GM23248 (cell line): ENCODE results near the gene C5AR2. TPM values are rescaled to one million over a fixed set of nuclear protein-coding genes. Genes with fewer than 3 reads are reported as not detected.
A peak's percentile ranks its signal among the peaks of the same experiment; 100 is the strongest.

Experiments used
- DNase-seq: peaks from one replicate; pipeline ENCODE4 v3.0.0-alpha.2; 2015
- H2AFZ ChIP-seq: fragments of 200-600 bp; sonication (generic); 2 replicates; pipeline ENCODE4 v1.6.1; 2016; ENCODE audit warnings: antibody characterized with exemption
- H3F3A ChIP-seq: fragments of 200-600 bp; sonication (generic); 2 replicates; pipeline ENCODE4 v1.6.1; 2016; ENCODE audit warnings: mild to moderate bottlenecking, antibody characterized with exemption, mixed run types; ENCODE audit not compliant: insufficient read depth
- H3K27ac ChIP-seq: fragments of 200-600 bp; sonication (generic); 2 replicates; pipeline ENCODE4 v1.5.1; 2016; ENCODE audit warnings: mild to moderate bottlenecking
- H3K27me3 ChIP-seq: fragments of 200-600 bp; sonication (generic); replicated peaks from 2 replicates; pipeline ENCODE4 v1.6.1; 2016; ENCODE audit warnings: mild to moderate bottlenecking; ENCODE audit not compliant: insufficient read depth
- H3K36me3 ChIP-seq: fragments of 200-600 bp; sonication (generic); 2 replicates; pipeline ENCODE4 v1.6.1; 2016; ENCODE audit warnings: low read depth, mild to moderate bottlenecking
- H3K4me1 ChIP-seq: fragments of 200-600 bp; sonication (generic); 2 replicates; pipeline ENCODE4 v1.6.1; 2016; ENCODE audit warnings: mild to moderate bottlenecking; ENCODE audit not compliant: insufficient read depth
- H3K4me2 ChIP-seq: fragments of 200-600 bp; sonication (generic); one replicate; pipeline ENCODE4 v1.6.1; 2016; ENCODE audit warnings: mild to moderate bottlenecking; ENCODE audit not compliant: unreplicated experiment
- H3K4me3 ChIP-seq: fragments of 200-600 bp; sonication (generic); 2 replicates; pipeline ENCODE4 v1.5.1; 2016; ENCODE audit warnings: mild to moderate bottlenecking
- H3K79me2 ChIP-seq: fragments of 200-600 bp; sonication (generic); 2 replicates; pipeline ENCODE4 v1.6.1; 2016; ENCODE audit warnings: mild to moderate bottlenecking; ENCODE audit not compliant: insufficient read depth
- H3K9ac ChIP-seq: fragments of 200-600 bp; sonication (generic); 2 replicates; pipeline ENCODE4 v1.6.1; 2016; ENCODE audit warnings: mild to moderate bottlenecking
- H3K9me2 ChIP-seq: fragments of 200-600 bp; sonication (generic); 2 replicates; pipeline ENCODE4 v1.6.1; 2016; ENCODE audit warnings: mixed run types, mild to moderate bottlenecking, moderate library complexity; ENCODE audit not compliant: insufficient read depth
- H3K9me3 ChIP-seq: fragments of 200-600 bp; sonication (generic); one replicate; pipeline ENCODE4 v1.6.1; 2017; ENCODE audit warnings: low read depth
- H4K20me1 ChIP-seq: fragments of 200-600 bp; sonication (generic); 2 replicates; pipeline ENCODE4 v1.6.0; 2016; ENCODE audit not compliant: insufficient read depth
- EZH2 ChIP-seq: fragments of 200-600 bp; sonication (generic); IDR thresholded peaks from 2 replicates; pipeline ENCODE4 v1.6.1; 2018; ENCODE audit warnings: antibody characterized with exemption, mild to moderate bottlenecking; ENCODE audit not compliant: insufficient read depth, poor library complexity, severe bottlenecking
- EZH2phosphoT487 ChIP-seq: fragments of 200-600 bp; sonication (generic); IDR thresholded peaks from 2 replicates; pipeline ENCODE4 v1.6.1; 2018; ENCODE audit warnings: antibody characterized with exemption, moderate library complexity, mild to moderate bottlenecking, low read depth; ENCODE audit not compliant: insufficient read depth
- WGBS, 2 experiments: methylation state at CpG; one replicate each; pipeline ENCODE4 v1.1.6; 2015 to 2017; ENCODE audit warnings: low lambda C conversion rate in 2 of 2, low coverage in 1 of 2; ENCODE audit errors: missing lambda C conversion rate in 2 of 2; 5-methylcytosine and 5-hydroxymethylcytosine counted together
- in situ Hi-C: fragments of 300-500 bp; cut with MboI; formaldehyde crosslinking; loops from 2 replicates; pipeline ENCODE4 v1.15.0; 2020
- polyA plus RNA-seq: library from polyadenylated mRNA; unstranded; fragments of >200 nt; fragmentation: Nextera tagmentation; extraction: Ambion mirVana; gene quantifications from 2 replicates; pipeline ENCODE4 v1.2.1, GENCODE V29; 2016
- total RNA-seq: library from RNA; depleted of rRNA; stranded (reverse); fragments of >200 nt; shearing (Covaris generic); gene quantifications from 2 replicates; pipeline ENCODE4 v1.2.3, GENCODE V29; 2014

C5AR2 gene
- total and polyA plus RNA-seq, 2 experiments from 2014 or later = 0.03 to 1.9 TPM

DNA sequence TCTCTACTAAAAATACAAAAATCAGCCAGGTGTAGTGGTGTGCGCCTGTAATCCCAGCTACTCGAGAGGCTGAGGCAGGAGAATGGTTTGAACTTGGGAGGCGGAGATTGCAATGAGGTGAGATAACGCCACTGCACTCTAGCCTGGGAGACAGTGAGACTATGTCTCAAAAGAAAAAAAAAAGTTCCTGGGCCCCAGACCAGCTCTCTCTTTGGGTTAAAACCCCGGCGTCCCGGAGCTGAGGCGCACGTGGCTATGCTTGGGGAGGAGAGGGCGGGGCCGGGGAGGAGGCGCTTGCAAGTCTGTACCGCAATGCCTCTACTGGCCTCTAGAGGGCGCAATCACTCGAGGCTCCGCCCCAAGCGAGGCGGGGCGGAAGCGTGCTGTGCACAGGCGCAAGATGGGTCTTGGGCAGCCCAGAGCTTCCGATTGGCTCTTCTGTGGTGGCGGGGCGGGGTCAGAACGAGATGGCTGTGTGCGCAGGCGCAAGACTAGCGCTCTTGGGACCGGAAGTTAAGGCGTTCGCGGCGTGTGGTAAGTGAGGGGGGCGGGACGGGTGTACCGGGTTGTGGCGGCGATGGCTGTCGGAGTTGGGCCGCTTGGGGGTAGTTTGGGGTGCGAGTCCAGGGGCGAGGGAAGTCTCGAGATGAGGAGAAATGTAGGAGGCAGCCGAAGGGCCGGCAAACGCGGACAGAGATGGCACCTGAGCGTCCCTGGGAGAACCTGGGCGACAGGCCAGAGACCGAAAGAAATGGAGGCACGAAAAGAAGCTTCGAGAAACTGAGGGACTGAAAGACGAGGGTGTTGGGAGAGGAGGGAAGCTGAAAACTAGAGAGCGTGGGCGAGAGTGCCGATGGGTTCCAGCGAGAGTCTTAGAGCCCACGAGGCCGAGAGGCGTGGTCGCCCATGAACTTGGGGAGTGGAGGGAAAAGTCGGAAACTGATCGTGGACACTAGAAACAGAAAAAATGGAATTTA lies 17.1 kb downstream of the C5AR2 start, which contains the start of gene DHX34:
DHX34 (plus strand) TSS at position 497 of the 977 bp plus-strand sequence. CDS start 3,716 bp downstream, outside the sequence.
- DNase-seq = peak; percentile 99
- H2AFZ ChIP-seq = peak within 1 kb of the TSS; percentile 90
- TF ChIP-seq EZH2phosphoT487 (no peak), EZH2 (no peak)
- peaks cover 10% of the 10 kb centered on the region; the same call in 1 of the 2 replicates for H3K4me1 ChIP-seq
- H3K9ac ChIP-seq = peak within 1 kb of the TSS; percentile 79
- no peaks in the 10 kb centered on the region for H3F3A ChIP-seq
- no peaks in the 10 kb centered on the region for H3K9me3 ChIP-seq
- no peaks in the 10 kb centered on the region for H3K9me2 ChIP-seq
- H4K20me1 ChIP-seq = no peaks in the 10 kb centered on the region
- peaks cover 49% of the 10 kb centered on the region for H3K79me2 ChIP-seq
- peaks cover 8% of the 10 kb centered on the region; the same call in 1 of the 2 replicates for H3K36me3 ChIP-seq
- peak within 1 kb of the TSS; percentile 91 for H3K4me2 ChIP-seq
- no peaks in the 10 kb centered on the region for H3K27me3 ChIP-seq
- peak within 1 kb of the TSS; percentile 91 for H3K4me3 ChIP-seq
- WGBS, 2 experiments = 3 to 4% methylated on average over 56 to 63 of the region's 63 CpGs
- in situ Hi-C loops = no loop called here
- H3K27ac ChIP-seq = peak within 1 kb of the TSS; percentile 37

DNA sequence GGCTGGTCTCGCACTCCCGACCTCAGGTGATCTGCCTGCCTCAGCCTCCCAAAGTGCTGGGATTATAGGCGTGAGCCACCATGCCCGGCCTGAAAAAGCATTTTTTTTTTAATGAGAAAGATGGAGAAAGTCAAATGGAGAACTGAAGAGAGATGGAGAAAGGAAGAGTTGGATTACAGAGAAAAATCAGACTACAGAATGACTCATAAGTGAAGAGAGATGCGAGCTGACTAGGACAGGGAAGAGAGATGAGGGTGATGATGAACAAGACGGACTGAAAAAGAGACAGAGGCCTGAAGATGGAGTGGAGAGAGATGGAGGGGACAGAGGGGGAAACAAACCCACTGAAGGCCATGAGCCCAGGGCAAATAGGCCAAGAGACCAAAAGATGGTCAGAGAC lies 18.7 kb downstream of the C5AR2 start:
- Histone ChIP-seq H3K9me2 (no peaks in the 10 kb centered on the region), H4K20me1 (no peaks in the 10 kb centered on the region), H3K4me2 (no peak overlapping the region), H2AFZ (no peak overlapping the region), H3K4me3 (no peak overlapping the region), H3K79me2 (peaks cover 52% of the 10 kb centered on the region), H3K27me3 (no peaks in the 10 kb centered on the region), H3K27ac (no peak overlapping the region), H3K36me3 (peaks cover 18% of the 10 kb centered on the region; the same call in 1 of the 2 replicates), H3K9me3 (no peaks in the 10 kb centered on the region), H3F3A (no peaks in the 10 kb centered on the region), H3K4me1 (peaks cover 10% of the 10 kb centered on the region; the same call in 1 of the 2 replicates), H3K9ac (no peak overlapping the region)
- WGBS, 2 experiments = 67% methylated on average over 6 of the region's 6 CpGs
- no peak for TF ChIP-seq EZH2phosphoT487
- in situ Hi-C loops = no loop called here
- peak; percentile 29 for DNase-seq

DNA sequence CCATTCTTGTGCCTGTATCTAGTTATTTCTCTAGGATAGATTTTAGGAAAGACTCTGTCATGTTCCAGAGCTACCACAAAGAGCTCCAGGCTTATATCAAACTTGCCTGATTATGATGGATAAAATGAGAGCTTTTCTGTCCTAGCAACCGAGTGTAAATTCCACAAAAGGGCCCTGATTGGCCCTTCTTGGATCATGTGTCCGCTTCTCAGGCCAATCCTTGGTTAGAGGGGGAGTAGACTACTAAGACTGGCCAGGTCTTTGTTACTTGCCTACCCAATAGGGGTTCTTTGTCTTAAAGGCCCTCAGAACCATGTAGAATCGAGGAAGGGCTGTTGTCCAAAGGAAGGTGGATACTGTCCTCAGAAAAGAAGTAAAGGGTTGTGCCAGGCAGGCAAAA lies 19.6 kb downstream of the C5AR2 start:
- H3K4me2 ChIP-seq = no peak overlapping the region
- no peaks in the 10 kb centered on the region for H4K20me1 ChIP-seq
- H3K36me3 ChIP-seq = peaks cover 26% of the 10 kb centered on the region; the same call in 1 of the 2 replicates
- H3F3A ChIP-seq = no peaks in the 10 kb centered on the region
- H3K4me1 ChIP-seq = peaks cover 10% of the 10 kb centered on the region; the same call in 1 of the 2 replicates
- no peaks in the 10 kb centered on the region for H3K9me3 ChIP-seq
- no peaks in the 10 kb centered on the region for H3K27me3 ChIP-seq
- H2AFZ ChIP-seq = no peak overlapping the region
- WGBS, 2 experiments = 96 to 100% methylated on average over 3 of the region's 3 CpGs
- peaks cover 52% of the 10 kb centered on the region for H3K79me2 ChIP-seq
- no peak overlapping the region for H3K27ac ChIP-seq
- H3K9ac ChIP-seq = no peak overlapping the region
- in situ Hi-C loops = no loop called here
- TF ChIP-seq EZH2phosphoT487 (no peak), EZH2 (no peak)
- peak; percentile 37 for DNase-seq
- H3K9me2 ChIP-seq = no peaks in the 10 kb centered on the region
- no peak overlapping the region for H3K4me3 ChIP-seq

DNA sequence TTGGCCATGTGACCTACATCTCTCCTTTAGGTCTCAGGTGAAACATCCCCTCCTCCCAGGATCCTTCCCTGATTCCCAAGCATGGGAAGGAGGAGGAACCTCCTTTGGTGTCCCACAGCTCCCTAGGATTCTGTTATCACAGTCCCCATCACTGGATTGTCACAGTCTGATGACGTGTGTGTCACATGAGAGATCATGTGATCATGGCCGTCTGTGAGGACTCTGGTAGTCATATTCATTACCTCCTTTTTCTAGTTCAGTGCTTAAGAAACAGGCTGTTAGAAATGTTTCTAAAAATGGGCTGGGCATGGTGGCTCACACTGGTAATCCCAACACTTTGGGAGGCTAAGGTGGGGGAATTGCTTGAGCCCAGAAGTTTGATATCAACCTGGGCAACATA lies 20.1 kb downstream of the C5AR2 start:
- DNase-seq = no peak
- H2AFZ ChIP-seq = no peak overlapping the region
- WGBS, 2 experiments = 34 to 40% methylated on average over 2 of the region's 2 CpGs
- no peak overlapping the region for H3K4me3 ChIP-seq
- no peaks in the 10 kb centered on the region for H3K9me2 ChIP-seq
- no peaks in the 10 kb centered on the region for H3K9me3 ChIP-seq
- H3K27ac ChIP-seq = no peak overlapping the region
- H3F3A ChIP-seq = no peaks in the 10 kb centered on the region
- H3K36me3 ChIP-seq = peaks cover 30% of the 10 kb centered on the region; the same call in 1 of the 2 replicates
- H3K4me1 ChIP-seq = peaks cover 10% of the 10 kb centered on the region; the same call in 1 of the 2 replicates
- no peaks in the 10 kb centered on the region for H3K27me3 ChIP-seq
- H3K9ac ChIP-seq = no peak overlapping the region
- peaks cover 52% of the 10 kb centered on the region for H3K79me2 ChIP-seq
- H4K20me1 ChIP-seq = no peaks in the 10 kb centered on the region
- TF ChIP-seq EZH2 (no peak), EZH2phosphoT487 (no peak)
- in situ Hi-C loops = no loop called here
- H3K4me2 ChIP-seq = no peak overlapping the region
